GM21390 (cell line): Measurements from ENCODE around the gene GMDS.

ENCODE experiments used
- ATAC-seq: cut with Tn5 transposase; IDR thresholded peaks from one replicate; pipeline ENCODE4 v1.9.1; 2021; ENCODE audit not compliant: unreplicated experiment

Gene GMDS

GRCh38 chr6:1584996-1585668 lies 660.3 kb downstream of the GMDS start:
- ATAC-seq = no peak

DNA sequence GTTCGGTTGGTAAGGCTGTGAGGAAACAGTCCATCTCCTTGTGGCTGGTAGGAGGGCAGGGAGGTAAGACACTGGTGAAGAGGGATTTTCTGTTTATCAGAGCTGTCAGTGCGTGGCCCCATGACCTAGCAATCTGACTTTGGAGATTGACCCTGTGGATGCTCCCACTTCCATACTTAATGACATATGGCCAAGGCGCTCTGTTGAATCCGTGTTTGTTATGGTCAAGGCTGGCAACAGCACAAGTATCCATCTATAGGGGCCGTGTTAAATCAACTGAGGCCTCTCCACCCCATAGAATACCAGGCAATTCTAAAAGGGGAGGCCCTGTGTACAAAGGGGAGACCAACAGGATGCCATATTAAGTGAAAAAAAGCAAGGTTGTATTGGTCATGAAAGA lies 661.3 kb downstream of the GMDS start:
- no peak for ATAC-seq

DNA sequence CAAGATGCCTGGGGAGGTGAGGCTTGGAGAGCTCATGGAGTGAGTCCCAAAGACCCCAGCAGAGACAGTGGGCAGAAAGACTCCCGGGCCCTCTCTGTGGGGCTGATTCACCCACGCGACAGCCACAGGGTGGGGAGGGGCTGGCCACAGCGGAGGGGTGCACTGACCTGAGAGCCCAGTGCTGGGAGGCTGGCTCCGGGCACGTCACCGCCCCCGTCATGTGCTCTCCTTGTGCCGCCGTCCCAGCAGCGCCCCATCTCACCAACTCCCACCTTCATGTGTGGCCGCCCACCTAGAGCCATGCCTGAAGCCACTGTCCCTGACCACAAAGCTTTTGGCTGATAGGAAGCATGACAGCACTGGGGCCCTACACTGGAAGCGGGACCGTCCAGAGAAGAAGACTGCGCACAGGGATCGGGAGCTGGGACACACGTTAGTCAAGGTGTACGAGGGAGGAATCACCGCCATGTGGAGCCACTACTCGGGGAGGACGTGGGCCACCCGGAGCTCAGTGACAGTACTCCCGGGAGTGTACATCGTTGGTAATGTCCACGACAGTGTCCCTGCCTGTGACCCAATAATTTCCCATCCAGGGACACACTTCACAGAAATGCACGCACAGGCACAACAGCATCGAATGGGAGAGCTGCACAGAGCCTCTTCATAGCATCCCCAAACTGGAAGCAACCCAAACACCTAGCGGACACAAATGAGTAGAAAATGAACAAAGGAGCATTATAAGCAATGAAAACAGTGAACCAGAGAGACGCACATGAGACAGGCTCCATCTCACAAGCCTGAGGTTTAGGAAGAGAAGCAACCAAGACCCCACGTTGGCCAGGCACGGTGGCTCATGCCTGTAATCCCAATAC lies 664.0 kb downstream of the GMDS start:
- ATAC-seq = no peak

- ATAC-seq = no peak
Observed at GRCh38 chr6:1580585-1580984, 664.8 kb downstream of the GMDS start.

DNA sequence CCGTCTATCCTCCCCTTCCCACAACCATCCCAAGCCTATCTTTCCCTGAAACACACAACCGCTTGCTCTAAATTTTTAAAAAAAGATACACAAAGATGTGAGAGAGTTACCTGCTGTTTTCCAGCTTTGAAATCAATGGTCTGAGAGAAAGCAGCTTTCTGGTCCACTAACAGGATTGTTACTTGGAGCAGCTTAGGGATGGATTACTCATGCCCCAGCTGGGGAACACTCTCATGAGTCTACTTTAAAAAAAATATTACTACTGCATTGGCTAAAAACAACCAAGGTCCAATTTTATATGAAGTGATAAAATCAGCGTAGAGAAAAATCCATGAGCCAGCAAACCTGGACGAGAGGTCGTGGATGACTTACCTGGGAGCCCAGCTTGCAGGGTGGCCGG lies 665.3 kb downstream of the GMDS start:
- no peak for ATAC-seq

- no peak for ATAC-seq
Observed at GRCh38 chr6:1579096-1579495, 666.3 kb downstream of the GMDS start.

GRCh38 chr6:1577896-1578745 lies 667.3 kb downstream of the GMDS start:
- ATAC-seq = no peak

GRCh38 chr6:1577146-1577680 lies 668.2 kb downstream of the GMDS start:
- ATAC-seq = no peak

DNA sequence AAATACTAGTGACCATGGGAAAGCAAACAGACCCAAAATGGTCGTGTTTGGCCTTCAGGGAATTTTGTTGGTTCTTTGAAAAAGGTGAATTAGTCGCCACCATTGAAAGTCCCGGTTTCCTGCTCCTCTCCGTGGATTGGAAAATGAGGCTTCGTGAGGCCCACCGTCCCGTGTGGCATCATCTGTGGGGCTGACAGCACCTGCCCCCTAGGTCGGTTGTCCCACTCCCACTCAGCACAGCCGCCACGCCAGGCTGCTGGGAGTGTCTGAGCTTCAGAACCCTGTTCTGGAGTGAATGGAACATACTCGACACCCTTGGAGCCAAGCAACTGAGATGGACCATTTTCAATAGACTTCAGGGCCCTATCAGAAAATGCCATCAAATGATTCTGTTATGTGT lies 668.7 kb downstream of the GMDS start:
- no peak for ATAC-seq

- no peak for ATAC-seq
Observed at GRCh38 chr6:1576166-1576565, 669.2 kb downstream of the GMDS start.

GRCh38 chr6:1575210-1576041 lies 670.0 kb downstream of the GMDS start:
- ATAC-seq = no peak

- ATAC-seq = no peak
Observed at GRCh38 chr6:1574890-1575209, 670.6 kb downstream of the GMDS start.

DNA sequence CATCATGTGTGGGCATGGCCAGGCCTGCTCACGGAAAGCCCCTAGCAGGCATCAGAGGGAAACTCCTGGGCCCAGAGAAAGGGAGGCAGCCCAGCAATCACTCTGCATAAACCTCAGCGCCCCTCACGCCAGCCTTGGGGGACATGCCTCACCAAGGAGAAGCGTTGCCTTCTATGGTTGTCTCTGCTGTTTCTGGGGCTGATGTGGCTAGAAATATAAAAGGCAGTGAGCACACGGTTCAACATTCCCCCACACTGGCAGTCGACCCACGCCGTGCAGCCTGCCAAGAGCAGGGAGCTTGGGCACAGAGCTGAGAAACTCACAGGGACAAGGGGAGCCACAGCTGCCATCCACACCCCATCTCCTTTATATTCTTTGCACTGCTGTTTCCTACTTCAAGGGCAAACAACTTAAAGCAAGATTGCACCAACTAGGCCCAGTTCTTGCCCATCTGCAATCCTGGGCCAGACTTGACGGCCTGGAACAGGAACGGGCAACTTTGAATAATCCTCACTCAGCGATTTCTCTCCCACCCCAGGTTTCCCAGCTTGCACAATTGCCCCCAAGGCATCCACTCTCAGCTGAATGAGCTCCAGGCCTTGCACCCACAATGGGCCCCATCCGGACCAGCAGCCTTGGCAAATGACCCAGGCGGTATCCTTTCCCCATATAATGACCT lies 671.2 kb downstream of the GMDS start:
- no peak for ATAC-seq
